DOHH2 (cell line): ENCODE data around the gene ALS2.

Experiments used
- EZH2phosphoT487 ChIP-seq: fragments of 200-600 bp; sonication (generic); IDR thresholded peaks from 2 replicates; pipeline ENCODE4 v1.6.1; 2017; ENCODE audit warnings: borderline replicate concordance, mild to moderate bottlenecking, antibody characterized with exemption, low read length, moderate library complexity, mixed read lengths
- TF ChIP-seq, protein P1 (sequence below): fragments of 200-600 bp; sonication (generic); IDR thresholded peaks from one replicate; pipeline ENCODE4 v1.5.1; 2014; ENCODE audit warnings: antibody characterized with exemption, mild to moderate bottlenecking, low read depth, low read length; ENCODE audit not compliant: poor library complexity, severe bottlenecking

DNA sequence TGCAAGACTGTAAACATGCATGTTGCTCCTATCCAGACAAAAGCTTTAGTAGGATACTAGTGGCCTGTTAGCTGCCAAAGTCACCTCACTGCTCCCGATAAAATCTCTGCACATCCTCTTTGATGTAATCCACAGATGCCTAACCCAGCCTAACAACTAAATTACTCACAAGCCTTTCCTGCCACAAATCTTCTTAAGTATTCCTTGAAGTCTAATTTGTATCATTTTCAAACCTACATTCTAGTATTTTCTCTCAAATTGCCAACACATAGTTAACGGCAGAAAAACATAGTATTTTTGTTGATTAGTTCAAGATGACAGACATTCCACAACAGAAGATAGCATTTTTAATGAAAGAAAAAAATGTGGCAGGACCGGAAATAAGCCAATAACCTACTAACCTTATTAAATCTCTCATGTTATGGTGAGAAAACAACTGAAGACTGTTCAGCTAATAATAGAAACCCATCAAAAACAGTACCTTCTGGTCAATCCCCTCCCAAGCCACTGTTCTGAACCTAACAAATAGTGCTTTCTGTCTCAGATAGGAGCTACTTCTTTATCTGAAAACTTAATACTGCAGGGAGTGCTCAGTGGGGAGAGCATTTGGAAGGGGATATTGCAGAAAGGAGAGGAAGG lies 82.0 kb downstream of the ALS2 start, which contains the start of gene MPP4:
- TF ChIP-seq, protein P1, sequence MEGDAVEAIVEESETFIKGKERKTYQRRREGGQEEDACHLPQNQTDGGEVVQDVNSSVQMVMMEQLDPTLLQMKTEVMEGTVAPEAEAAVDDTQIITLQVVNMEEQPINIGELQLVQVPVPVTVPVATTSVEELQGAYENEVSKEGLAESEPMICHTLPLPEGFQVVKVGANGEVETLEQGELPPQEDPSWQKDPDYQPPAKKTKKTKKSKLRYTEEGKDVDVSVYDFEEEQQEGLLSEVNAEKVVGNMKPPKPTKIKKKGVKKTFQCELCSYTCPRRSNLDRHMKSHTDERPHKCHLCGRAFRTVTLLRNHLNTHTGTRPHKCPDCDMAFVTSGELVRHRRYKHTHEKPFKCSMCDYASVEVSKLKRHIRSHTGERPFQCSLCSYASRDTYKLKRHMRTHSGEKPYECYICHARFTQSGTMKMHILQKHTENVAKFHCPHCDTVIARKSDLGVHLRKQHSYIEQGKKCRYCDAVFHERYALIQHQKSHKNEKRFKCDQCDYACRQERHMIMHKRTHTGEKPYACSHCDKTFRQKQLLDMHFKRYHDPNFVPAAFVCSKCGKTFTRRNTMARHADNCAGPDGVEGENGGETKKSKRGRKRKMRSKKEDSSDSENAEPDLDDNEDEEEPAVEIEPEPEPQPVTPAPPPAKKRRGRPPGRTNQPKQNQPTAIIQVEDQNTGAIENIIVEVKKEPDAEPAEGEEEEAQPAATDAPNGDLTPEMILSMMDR, result no peak
- no peak for TF ChIP-seq EZH2phosphoT487
